ENCODE measurements around the gene CPM.

The CPM gene

GRCh38 chr12:68850390-68850789 lies 82.6 kb downstream of the CPM start:
- Histone ChIP-seq H3K4me3 (ENCODE audit: insufficient read depth, low read length, poor library complexity, severe bottlenecking) (no peak overlapping the region), H3K79me2 (ENCODE audit: insufficient read depth, low read length) (no peaks in the 10 kb centered on the region), H3K9me2 (replicated peaks; ENCODE audit: insufficient read depth, low read length) (no peaks in the 10 kb centered on the region), H3K9ac (ENCODE audit: low read length) (no peak overlapping the region), H3K36me3 (ENCODE audit: low read length) (0 out of 2 replicates have a peak, but pooled peaks cover under 1% of the 10 kb centered on the region), H3K27ac (ENCODE audit: low read depth, low read length) (no peak overlapping the region), H3F3A (ENCODE audit: insufficient read depth) (peaks cover 14% of the 10 kb centered on the region; the same call in 1 of the 2 replicates), H4K20me1 (ENCODE audit: low read depth, low read length) (no peaks in the 10 kb centered on the region), H2AFZ (ENCODE audit: low read depth, low read length, severe bottlenecking) (no peak overlapping the region), H3K4me2 (ENCODE audit: low read depth, low read length, poor library complexity, severe bottlenecking) (no peak overlapping the region), H3K27me3 (ENCODE audit: low read length) (no peaks in the 10 kb centered on the region), H3K9me3 (ENCODE audit: insufficient read depth, low read length) (no peaks in the 10 kb centered on the region)
- TF ChIP-seq, protein P1, sequence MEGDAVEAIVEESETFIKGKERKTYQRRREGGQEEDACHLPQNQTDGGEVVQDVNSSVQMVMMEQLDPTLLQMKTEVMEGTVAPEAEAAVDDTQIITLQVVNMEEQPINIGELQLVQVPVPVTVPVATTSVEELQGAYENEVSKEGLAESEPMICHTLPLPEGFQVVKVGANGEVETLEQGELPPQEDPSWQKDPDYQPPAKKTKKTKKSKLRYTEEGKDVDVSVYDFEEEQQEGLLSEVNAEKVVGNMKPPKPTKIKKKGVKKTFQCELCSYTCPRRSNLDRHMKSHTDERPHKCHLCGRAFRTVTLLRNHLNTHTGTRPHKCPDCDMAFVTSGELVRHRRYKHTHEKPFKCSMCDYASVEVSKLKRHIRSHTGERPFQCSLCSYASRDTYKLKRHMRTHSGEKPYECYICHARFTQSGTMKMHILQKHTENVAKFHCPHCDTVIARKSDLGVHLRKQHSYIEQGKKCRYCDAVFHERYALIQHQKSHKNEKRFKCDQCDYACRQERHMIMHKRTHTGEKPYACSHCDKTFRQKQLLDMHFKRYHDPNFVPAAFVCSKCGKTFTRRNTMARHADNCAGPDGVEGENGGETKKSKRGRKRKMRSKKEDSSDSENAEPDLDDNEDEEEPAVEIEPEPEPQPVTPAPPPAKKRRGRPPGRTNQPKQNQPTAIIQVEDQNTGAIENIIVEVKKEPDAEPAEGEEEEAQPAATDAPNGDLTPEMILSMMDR (IDR thresholded peaks at IDR 0.05; ENCODE audit: insufficient read depth, low read length, poor library complexity, severe bottlenecking), result no peak
- no peak for TF ChIP-seq EZH2phosphoT487 (conservative IDR thresholded peaks at IDR 0.05; ENCODE audit: low read length)

DNA sequence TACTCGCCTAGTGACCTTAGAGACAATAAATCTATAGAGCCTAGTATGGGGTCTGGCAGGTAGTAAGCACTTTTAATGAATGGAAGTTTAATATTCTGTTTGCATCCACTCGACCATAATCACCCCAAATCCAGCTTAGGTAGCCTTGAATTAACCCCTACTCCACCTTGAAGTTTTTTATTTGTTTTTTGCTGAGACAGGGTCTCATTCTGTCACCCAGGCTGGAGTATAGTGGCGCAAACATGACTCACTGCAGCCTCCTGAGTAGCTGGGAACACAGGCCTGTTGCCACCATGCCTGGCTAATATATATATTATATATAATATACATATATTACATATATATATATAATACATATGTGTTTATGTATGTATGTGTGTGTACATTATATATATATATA lies 86.2 kb downstream of the CPM start:
- Histone ChIP-seq H3K9me2 (replicated peaks; ENCODE audit: insufficient read depth, low read length) (no peaks in the 10 kb centered on the region), H3F3A (ENCODE audit: insufficient read depth) (peaks cover 40% of the 10 kb centered on the region; the same call in 1 of the 2 replicates), H2AFZ (ENCODE audit: low read depth, low read length, severe bottlenecking) (no peak overlapping the region), H3K79me2 (ENCODE audit: insufficient read depth, low read length) (peaks cover under 1% of the 10 kb centered on the region; the same call in 1 of the 2 replicates), H3K27ac (ENCODE audit: low read depth, low read length) (no peak overlapping the region), H3K9me3 (ENCODE audit: insufficient read depth, low read length) (no peaks in the 10 kb centered on the region), H3K4me2 (ENCODE audit: low read depth, low read length, poor library complexity, severe bottlenecking) (no peak overlapping the region), H3K27me3 (ENCODE audit: low read length) (no peaks in the 10 kb centered on the region), H3K9ac (ENCODE audit: low read length) (no peak overlapping the region), H3K4me3 (ENCODE audit: insufficient read depth, low read length, poor library complexity, severe bottlenecking) (no peak overlapping the region), H4K20me1 (ENCODE audit: low read depth, low read length) (0 out of 2 replicates have a peak, but pooled peaks cover 4% of the 10 kb centered on the region), H3K36me3 (ENCODE audit: low read length) (peaks cover 24% of the 10 kb centered on the region)
- TF ChIP-seq EZH2phosphoT487 (conservative IDR thresholded peaks at IDR 0.05; ENCODE audit: low read length), result no peak
- TF ChIP-seq, protein P1 (IDR thresholded peaks at IDR 0.05; ENCODE audit: insufficient read depth, low read length, poor library complexity, severe bottlenecking), result no peak

GRCh38 chr12:68844788-68845695 lies 87.9 kb downstream of the CPM start:
- Histone ChIP-seq H3F3A (ENCODE audit: insufficient read depth) (peaks cover 41% of the 10 kb centered on the region; the same call in 1 of the 2 replicates), H3K36me3 (ENCODE audit: low read length) (peaks cover 28% of the 10 kb centered on the region), H4K20me1 (ENCODE audit: low read depth, low read length) (0 out of 2 replicates have a peak, but pooled peaks cover 9% of the 10 kb centered on the region), H3K4me3 (ENCODE audit: insufficient read depth, low read length, poor library complexity, severe bottlenecking) (no peak overlapping the region), H3K27me3 (ENCODE audit: low read length) (no peaks in the 10 kb centered on the region), H3K79me2 (ENCODE audit: insufficient read depth, low read length) (peaks cover 6% of the 10 kb centered on the region; the same call in 1 of the 2 replicates), H3K4me2 (ENCODE audit: low read depth, low read length, poor library complexity, severe bottlenecking) (no peak overlapping the region), H3K9me2 (replicated peaks; ENCODE audit: insufficient read depth, low read length) (no peaks in the 10 kb centered on the region), H3K27ac (ENCODE audit: low read depth, low read length) (no peak overlapping the region), H2AFZ (ENCODE audit: low read depth, low read length, severe bottlenecking) (no peak overlapping the region), H3K9ac (ENCODE audit: low read length) (no peak overlapping the region), H3K9me3 (ENCODE audit: insufficient read depth, low read length) (no peaks in the 10 kb centered on the region)
- no peak for TF ChIP-seq EZH2phosphoT487 (conservative IDR thresholded peaks at IDR 0.05; ENCODE audit: low read length)
- TF ChIP-seq, protein P1 (IDR thresholded peaks at IDR 0.05; ENCODE audit: insufficient read depth, low read length, poor library complexity, severe bottlenecking), result no peak

Data from SU-DHL-6 (cell line).